SH-SY5Y (cell line): ENCODE results near the gene CRYBG2.

Experiments
- GATA2 ChIP-seq: IDR thresholded peaks from 2 replicates; pipeline ENCODE4 v1.6.1; 2011; ENCODE audit warnings: mild to moderate bottlenecking, low read depth, low read length
- GATA3 ChIP-seq: IDR thresholded peaks from 2 replicates; pipeline ENCODE4 v1.6.1; 2011; ENCODE audit warnings: low read depth, mild to moderate bottlenecking, low read length, moderate library complexity

- TF ChIP-seq GATA2 (no peak), GATA3 (no peak)
These were observed 35.4 kb downstream of the CRYBG2 start for GRCh38 chr1:26318338-26319064.
